Stromal cell of bone marrow (primary cell): ENCODE results near the gene C1QB.
"Not testable (repeated sequence)": the region's sequence is repeated elsewhere in the genome, so short reads cannot be mapped to it uniquely, and the experiment has no call there.

Source experiments
- DNase-seq: peaks from one replicate; pipeline ENCODE4 v3.0.0-alpha.2; 2012; ENCODE audit warnings: low read depth

Gene C1QB

DNA sequence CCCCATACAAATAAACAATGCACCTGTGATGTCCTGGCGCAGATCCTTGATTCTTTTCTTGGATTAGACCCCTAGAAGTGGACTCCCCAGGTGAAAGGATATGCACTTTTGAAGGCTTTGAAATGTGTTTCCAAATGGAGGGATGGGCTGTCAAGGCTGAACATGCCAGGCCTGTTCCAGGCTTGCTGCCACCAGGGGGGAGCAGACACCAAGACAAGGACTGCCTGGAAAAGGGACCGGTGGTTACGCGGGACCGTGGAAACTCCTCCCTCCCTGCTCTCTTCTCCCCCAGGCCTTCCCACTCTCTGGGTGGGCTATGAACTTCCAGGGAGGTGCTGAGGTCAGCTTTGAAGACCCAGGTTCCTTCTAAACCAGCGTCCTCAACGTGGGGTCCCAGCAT is 12.7 kb downstream of the C1QB start:
- no peak for DNase-seq

DNA sequence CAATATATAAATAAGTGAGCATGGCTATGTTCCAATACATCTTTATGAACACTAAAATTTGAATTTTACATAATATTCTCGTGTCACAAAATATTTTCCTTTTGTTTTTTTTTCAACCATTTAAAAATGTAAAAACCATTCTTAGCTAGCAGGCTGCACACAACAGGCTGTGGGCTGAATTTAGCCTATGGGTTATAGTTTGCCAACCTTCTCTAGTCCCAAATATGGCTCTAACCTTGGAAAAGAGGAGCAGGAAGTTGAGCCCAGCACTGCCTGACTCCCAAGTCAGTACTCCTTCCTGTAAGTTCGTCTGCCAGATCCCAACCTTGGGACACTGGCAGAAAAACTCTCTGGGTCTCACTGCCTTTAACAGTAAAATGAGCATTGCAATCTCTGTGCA is 13.4 kb downstream of the C1QB start:
- no peak for DNase-seq

DNA sequence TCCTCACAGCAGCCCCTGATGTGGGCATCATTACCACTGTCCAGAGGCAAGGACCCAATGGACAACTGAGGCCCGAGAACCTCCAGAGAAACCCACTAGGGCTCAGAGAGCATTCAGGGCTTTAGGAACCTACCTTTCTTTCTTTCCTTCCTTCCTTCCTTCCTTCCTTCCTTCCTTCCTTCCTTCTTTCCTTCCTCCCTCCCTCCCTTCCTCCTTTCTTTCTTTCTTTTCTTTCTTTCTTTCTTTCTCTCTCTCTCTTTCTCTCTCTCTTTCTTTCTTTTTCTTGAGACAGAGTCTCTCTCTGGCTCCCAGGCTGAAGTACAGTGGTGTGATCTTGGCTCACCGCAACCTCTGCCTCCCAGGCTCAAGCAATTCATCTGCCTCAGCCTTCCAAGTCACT is 15.8 kb downstream of the C1QB start:
- DNase-seq, result not testable (repeated sequence)

- DNase-seq, result no peak
Measured at GRCh38 chr1:22670352-22670975, 17.4 kb downstream of the C1QB start.

- DNase-seq, result no peak
Measured at GRCh38 chr1:22671999-22672398, 19.0 kb downstream of the C1QB start.

- DNase-seq, result peak; percentile 34
Measured at GRCh38 chr1:22673486-22674409, 20.7 kb downstream of the C1QB start.

DNA sequence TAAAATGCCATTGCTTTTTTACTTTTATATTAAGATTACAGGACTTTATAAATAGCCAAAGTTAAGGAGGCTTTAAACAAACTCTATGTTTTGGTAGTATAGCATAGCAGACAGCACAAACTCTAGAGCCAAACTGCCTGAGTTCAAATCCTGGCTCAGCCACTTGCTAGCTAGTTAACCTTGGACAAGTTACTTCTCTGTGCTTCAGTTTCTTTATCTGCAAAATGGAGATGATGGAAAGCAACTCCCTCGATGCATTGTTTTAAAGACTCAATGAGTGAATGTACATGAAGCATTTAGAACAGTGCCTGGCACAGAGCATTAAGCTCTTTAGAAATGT is 21.3 kb downstream of the C1QB start:
- DNase-seq, result no peak

DNA sequence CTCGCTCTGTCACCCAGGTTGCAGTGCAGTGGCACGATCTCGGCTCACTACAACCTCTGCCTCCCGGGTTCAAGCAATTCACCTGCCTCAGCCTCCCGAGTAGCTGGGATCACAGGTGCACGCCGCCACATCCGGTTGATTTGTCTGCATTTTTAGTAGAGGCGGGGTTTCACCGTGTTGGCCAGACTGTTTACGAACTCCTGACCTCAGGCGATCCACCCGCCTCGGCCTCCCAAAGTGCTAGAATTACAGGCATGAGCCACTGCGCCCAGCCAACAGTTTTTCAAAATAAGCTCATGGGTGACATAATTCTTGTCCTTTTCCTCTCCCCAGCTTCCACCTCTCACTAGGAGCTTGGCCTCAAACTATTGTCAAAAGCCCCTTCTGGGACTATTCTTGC is 23.1 kb downstream of the C1QB start:
- not testable (repeated sequence) for DNase-seq

- no peak for DNase-seq
Measured at GRCh38 chr1:22676916-22677583, 24.0 kb downstream of the C1QB start.

DNA sequence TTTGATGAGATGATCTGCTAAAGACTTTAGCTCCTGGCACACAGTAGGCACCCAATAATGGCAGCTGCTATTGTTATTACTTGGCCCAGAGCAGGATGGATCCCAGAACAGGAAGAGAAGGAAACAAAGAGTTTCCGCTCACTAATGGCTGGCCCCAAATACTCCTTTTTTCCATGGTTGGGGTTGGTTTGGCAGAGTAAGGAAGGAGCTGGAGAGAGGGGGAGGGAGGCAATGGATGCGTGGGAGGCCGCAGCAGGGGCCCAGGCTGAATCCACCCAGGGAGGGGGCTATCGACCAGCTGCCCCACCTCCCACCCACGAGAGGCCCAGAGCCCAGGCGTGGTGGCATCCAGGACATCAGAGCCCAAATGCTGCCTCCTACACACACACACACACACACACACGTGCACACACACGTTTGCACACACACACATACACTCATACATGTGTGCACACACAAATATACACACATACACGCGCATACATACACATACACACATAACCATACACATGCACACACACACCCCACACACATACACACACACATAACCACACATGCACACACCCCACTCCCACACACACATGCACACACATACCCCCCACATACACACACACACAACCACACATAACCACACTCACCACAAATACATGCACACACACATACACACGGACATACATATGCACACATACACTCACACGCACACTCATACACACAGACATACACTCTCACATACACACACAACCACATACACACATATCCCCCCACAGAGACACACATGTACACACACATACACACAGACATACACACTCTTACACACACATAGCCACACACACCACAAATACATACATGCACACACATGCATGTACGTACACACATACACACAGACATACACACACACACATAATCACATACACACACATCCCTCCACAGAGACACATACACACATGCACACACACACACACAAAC is 25.2 kb downstream of the C1QB start:
- DNase-seq, result no peak

GRCh38 chr1:22680726-22681125 is 27.7 kb downstream of the C1QB start:
- DNase-seq, result no peak

- DNase-seq, result no peak
Measured at GRCh38 chr1:22681556-22682276, 28.7 kb downstream of the C1QB start.

DNA sequence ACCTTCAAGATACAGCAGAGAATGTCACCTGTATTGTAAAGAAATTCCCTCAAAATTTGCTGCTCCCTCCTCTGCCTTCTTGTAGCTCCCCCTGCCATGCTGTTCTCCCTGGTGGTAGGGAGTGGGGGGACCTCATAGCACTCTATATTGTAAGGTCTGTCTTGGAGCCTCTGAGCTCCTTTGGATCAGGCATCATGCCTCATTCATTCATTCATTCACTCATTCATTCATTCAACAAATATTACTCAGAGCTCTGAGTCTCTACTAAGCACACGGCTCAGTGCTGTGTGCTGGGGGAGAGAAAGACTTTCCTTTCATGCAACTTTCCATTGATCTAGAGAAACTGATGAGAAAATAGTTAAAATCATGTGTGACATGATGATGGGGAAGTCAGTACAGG is 30.5 kb downstream of the C1QB start:
- DNase-seq, result no peak

GRCh38 chr1:22685591-22686059 is 32.6 kb downstream of the C1QB start:
- DNase-seq, result no peak

GRCh38 chr1:22687191-22687590 is 34.2 kb downstream of the C1QB start:
- no peak for DNase-seq

DNA sequence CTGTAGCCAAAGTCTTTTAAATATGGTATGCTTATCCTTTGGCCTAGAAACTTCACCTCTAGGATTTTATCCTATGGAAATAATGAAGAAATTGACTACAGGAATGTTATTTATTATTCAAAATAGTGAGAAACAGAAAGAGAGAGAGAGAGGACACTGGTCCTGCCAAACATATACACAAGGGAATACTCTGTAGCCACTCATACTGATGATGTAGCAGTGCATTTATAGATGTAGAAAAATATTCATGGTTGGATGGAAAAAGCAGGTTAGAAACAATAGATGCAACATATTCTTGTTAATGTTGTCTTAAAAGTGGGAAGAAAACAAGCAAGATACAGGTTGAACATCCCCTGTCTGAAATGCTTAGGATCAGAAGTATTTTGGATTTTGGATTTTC is 35.4 kb downstream of the C1QB start:
- DNase-seq, result no peak

DNA sequence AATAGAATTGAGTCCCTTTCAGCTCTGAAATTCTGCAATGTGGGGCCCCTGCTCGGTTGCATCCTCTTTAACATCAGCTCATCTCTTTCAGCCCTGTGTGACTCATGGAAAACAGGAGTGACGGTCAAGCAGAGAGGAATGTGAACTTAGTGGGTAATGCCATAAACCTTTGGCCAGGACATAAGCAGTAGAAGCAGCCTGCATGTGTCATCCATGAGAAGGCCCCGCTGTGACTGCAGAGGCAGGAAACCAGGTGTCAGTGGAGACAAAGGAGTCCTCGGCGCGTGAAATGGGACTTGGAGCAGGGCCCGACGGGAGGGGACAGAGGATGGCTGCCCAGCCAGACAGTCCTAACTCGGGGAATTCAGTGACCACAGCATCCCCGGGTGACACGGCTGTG is 36.5 kb downstream of the C1QB start:
- DNase-seq, result peak; percentile 21

DNA sequence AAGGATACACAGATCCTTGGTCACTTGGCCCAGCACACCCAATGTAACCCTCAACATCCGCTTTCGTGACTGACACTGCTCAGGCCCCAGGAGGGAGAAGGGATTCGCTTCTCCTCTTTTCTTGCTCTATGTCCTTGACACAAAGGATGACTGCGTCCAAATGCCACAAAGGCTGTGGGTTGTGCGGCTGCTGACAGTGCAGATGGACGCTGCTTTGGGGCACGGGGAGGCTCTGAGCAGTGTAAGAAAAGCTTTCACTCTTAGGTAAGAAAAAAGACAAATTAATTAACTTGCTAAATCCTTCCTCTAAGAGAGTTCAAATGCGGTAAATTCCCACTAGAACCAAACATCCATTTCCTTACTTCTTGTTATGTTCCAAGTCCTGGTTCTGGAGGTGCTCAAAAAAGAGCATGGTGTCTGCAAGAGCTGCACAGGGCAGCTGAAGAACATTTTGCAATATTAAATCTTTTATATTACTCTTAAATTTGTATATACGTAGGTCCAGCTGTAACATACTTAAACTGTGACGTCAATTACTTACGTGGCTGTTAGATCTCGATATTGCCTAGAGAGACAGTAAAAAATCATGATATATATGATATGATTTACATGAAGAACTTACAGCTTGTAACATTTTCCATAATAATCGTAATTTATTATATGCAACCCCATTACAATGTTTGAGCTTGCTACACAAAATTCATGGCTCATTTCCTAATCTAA is 38.2 kb downstream of the C1QB start:
- no peak for DNase-seq

DNA sequence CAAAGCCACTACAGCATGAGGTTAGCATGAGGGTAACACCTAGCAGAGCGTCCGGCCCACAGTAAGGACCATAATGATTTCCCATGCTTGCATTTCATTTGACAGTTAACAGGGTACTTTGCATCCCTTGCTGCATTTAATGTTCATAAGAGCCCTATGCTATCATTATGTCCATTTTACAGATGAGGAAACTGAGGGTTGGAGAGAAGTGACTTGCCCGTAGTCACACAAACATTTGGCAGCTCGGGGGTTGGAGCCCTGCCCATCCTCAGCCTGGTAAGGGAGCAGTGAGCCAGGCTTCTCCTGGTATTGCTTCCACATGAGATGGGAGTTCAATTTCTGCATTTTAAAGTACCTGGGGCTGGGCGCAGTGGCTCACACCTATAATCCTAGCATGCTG is 41.1 kb downstream of the C1QB start:
- DNase-seq, result no peak

- DNase-seq, result no peak
Measured at GRCh38 chr1:22696610-22697009, 43.6 kb downstream of the C1QB start.
